Vagina (tissue), 2 donors: ENCODE data around the gene EGFR. TPM values are rescaled to one million over a fixed set of nuclear protein-coding genes. Genes with fewer than 3 reads are reported as not detected.
"Not testable (repeated sequence)": the region's sequence is repeated elsewhere in the genome, so short reads cannot be mapped to it uniquely, and the experiment has no call there.

Experiments
- DNase-seq, 2 donors: peaks; one replicate each; pipeline ENCODE4 v3.0.0-alpha.2; 2017; ENCODE audit errors: extremely low spot score in 2 of 2
- H3K27ac ChIP-seq: fragments of 200-600 bp; sonication (generic); one replicate; pipeline ENCODE4 v1.5.1; 2019
- H3K27me3 ChIP-seq: fragments of 200-600 bp; sonication (generic); one replicate; pipeline ENCODE4 v1.5.1; 2019
- H3K36me3 ChIP-seq, 2 donors: fragments of 200-600 bp; sonication (generic); one replicate each; pipeline ENCODE4 v1.5.1; 2017 to 2019
- H3K4me1 ChIP-seq: fragments of 200-600 bp; sonication (generic); one replicate; pipeline ENCODE4 v1.5.1; 2019
- H3K4me3 ChIP-seq, 2 donors: fragments of 200-600 bp; sonication (generic); 1 replicate in 1 of 2; 2 replicates in 1 of 2; pipeline ENCODE4 v1.5.1; 2016 to 2019
- H3K9me3 ChIP-seq: fragments of 200-600 bp; sonication (generic); one replicate; pipeline ENCODE4 v1.5.1; 2019
- POLR2A ChIP-seq, 2 donors: fragments of 450-650 bp; IDR thresholded peaks; one replicate each; pipeline ENCODE4 v1.6.1; 2017; ENCODE audit warnings: antibody characterized with exemption in 2 of 2, mild to moderate bottlenecking in 2 of 2, moderate library complexity in 2 of 2
- POLR2AphosphoS5 ChIP-seq, 2 donors: sonication (generic); formaldehyde crosslinking; IDR thresholded peaks; one replicate each; pipeline ENCODE4 v1.9.0; 2017; ENCODE audit warnings: antibody characterized with exemption in 2 of 2, mild to moderate bottlenecking in 2 of 2, low read depth in 1 of 2; ENCODE audit not compliant: insufficient read depth in 1 of 2
- intact Hi-C: fragments of 100-400 bp; cut with DNase I; formaldehyde crosslinking; loops from one replicate; pipeline ENCODE4 v1.15.1; 2023
- total RNA-seq: library from RNA; depleted of rRNA; stranded (reverse); fragments of >200 nt; gene quantifications from one replicate; pipeline ENCODE4 v1.2.3, GENCODE V29; 2016
- TF ChIP-seq, protein P1 (sequence below), 3 experiments: fragments of 450-650 bp in 2 of 3; fragments of 200-600 bp in 1 of 3; sonication (generic) in 1 of 3; IDR thresholded peaks; one replicate each; pipeline ENCODE4 v1.5.1; 2017 to 2019; ENCODE audit warnings: antibody characterized with exemption in 3 of 3, mild to moderate bottlenecking in 2 of 3, moderate library complexity in 2 of 3

Gene EGFR
- total RNA-seq, 1 donor from 2014 or later, result 130 TPM

- TF ChIP-seq POLR2A (IDR thresholded peaks at IDR 0.05) (no peak), POLR2AphosphoS5 (IDR thresholded peaks at IDR 0.05; ENCODE audit: insufficient read depth in 1 of 2, low read depth in 1 of 2) (no peak)
- TF ChIP-seq, protein P1, sequence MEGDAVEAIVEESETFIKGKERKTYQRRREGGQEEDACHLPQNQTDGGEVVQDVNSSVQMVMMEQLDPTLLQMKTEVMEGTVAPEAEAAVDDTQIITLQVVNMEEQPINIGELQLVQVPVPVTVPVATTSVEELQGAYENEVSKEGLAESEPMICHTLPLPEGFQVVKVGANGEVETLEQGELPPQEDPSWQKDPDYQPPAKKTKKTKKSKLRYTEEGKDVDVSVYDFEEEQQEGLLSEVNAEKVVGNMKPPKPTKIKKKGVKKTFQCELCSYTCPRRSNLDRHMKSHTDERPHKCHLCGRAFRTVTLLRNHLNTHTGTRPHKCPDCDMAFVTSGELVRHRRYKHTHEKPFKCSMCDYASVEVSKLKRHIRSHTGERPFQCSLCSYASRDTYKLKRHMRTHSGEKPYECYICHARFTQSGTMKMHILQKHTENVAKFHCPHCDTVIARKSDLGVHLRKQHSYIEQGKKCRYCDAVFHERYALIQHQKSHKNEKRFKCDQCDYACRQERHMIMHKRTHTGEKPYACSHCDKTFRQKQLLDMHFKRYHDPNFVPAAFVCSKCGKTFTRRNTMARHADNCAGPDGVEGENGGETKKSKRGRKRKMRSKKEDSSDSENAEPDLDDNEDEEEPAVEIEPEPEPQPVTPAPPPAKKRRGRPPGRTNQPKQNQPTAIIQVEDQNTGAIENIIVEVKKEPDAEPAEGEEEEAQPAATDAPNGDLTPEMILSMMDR (IDR thresholded peaks at IDR 0.05), result no peak
- Histone ChIP-seq H3K36me3 (no peaks in the 10 kb centered on the region), H3K9me3 (no peaks in the 10 kb centered on the region), H3K27me3 (no peaks in the 10 kb centered on the region), H3K27ac (peak overlapping the region; percentile 50), H3K4me1 (peaks cover 77% of the 10 kb centered on the region), H3K4me3 (no peak overlapping the region)
- DNase-seq, result no peak
- intact Hi-C loops, result no loop called here
These were observed 16.0 kb downstream of the EGFR start for GRCh38 chr7:55034776-55035175.

DNA sequence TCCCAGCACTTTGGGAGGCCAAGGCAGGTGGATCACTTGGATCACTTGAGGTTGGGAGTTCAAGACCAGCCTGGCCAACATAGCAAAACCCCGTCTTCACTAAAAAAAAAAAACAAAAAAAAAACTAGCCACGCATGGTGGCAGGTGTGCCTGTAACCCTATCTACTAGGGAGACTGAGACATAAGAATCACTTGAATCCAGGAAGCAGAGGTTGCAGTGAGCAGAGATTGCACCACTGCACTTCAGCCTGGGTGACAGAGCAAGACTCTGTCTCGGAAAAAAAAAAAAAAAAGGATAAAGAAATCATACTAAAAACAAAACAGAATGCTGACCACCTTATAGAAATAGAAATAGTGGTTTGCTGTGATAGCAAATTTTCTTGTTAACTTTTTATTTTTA lies 16.6 kb downstream of the EGFR start:
- H3K4me3 ChIP-seq, H3K36me3 ChIP-seq, DNase-seq, H3K27me3 ChIP-seq, intact Hi-C loops, H3K27ac ChIP-seq, H3K9me3 ChIP-seq: not testable (repeated sequence)
- peaks cover 78% of the 10 kb centered on the region for H3K4me1 ChIP-seq

- H3K27ac ChIP-seq, result no peak overlapping the region
- no peaks in the 10 kb centered on the region for H3K27me3 ChIP-seq
- H3K4me3 ChIP-seq, result no peak overlapping the region
- intact Hi-C loops, result no loop called here
- DNase-seq, result no peak
- no peaks in the 10 kb centered on the region for H3K9me3 ChIP-seq
- peaks cover 60% of the 10 kb centered on the region for H3K4me1 ChIP-seq
- no peaks in the 10 kb centered on the region for H3K36me3 ChIP-seq
- TF ChIP-seq, protein P1 (IDR thresholded peaks at IDR 0.05), result no peak
- no peak for TF ChIP-seq POLR2AphosphoS5 (IDR thresholded peaks at IDR 0.05; ENCODE audit: insufficient read depth in 1 of 2, low read depth in 1 of 2)
- TF ChIP-seq POLR2A (IDR thresholded peaks at IDR 0.05), result no peak
These were observed 18.3 kb downstream of the EGFR start for GRCh38 chr7:55036950-55037736.

DNA sequence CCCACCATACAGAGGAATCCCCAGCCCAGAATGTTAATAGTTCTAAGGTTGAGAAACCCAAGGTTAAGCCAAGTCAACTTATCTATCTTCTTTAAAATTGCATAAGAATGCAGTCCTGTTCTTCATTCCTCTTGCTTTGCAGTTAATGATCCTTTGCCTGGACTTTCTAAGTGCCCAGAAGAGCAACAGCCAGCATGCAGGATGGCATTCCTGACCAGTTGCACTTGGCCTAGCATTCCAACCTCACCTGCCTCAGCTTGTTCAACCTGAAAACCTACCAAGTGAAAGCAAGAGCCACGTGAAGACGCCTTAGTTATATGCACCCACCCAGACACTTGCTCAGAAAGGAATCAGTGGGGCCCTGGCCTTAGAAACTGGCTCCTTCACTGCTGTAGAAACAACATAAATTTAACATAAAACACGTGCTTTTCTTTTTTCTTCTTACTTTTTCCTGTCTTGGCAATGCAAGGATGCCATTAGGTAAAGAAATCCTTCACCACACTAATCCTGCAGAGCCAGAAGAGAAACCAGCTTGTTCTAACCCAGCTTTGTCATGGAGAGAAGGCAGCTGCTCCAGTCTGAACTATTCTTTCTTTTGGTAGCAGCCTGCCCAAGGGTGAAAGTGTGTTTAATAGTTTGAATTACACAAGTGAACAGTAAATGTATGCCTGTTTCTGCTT lies 25.0 kb downstream of the EGFR start:
- TF ChIP-seq, protein P1 (IDR thresholded peaks at IDR 0.05), result no peak
- peak in 1 of 2 donors; percentile 22 for TF ChIP-seq POLR2AphosphoS5 (IDR thresholded peaks at IDR 0.05; ENCODE audit: insufficient read depth in 1 of 2, low read depth in 1 of 2)
- Histone ChIP-seq H3K27ac (peak overlapping the region; percentile 43), H3K4me3 (no peak overlapping the region), H3K4me1 (peaks cover 63% of the 10 kb centered on the region), H3K9me3 (no peaks in the 10 kb centered on the region), H3K27me3 (no peaks in the 10 kb centered on the region), H3K36me3 (no peaks in the 10 kb centered on the region)
- no peak for DNase-seq
- intact Hi-C loops, result no loop called here

GRCh38 chr7:55044371-55044717 lies 25.5 kb downstream of the EGFR start:
- H3K36me3 ChIP-seq, result no peaks in the 10 kb centered on the region
- TF ChIP-seq, protein P1 (IDR thresholded peaks at IDR 0.05), result no peak
- TF ChIP-seq POLR2A (IDR thresholded peaks at IDR 0.05), result no peak
- no peak for TF ChIP-seq POLR2AphosphoS5 (IDR thresholded peaks at IDR 0.05; ENCODE audit: insufficient read depth in 1 of 2, low read depth in 1 of 2)
- H3K4me1 ChIP-seq, result peaks cover 65% of the 10 kb centered on the region
- peak overlapping the region; percentile 43 for H3K27ac ChIP-seq
- H3K4me3 ChIP-seq, result no peak overlapping the region
- H3K9me3 ChIP-seq, result no peaks in the 10 kb centered on the region
- DNase-seq, result no peak
- intact Hi-C loops, result no loop called here
- H3K27me3 ChIP-seq, result no peaks in the 10 kb centered on the region
